HFF-Myc (cell line): ENCODE measurements around the gene MAP3K12.
"Not testable (repeated sequence)": the region's sequence is repeated elsewhere in the genome, so short reads cannot be mapped to it uniquely, and the experiment has no call there.

Experiments used
- DNase-seq: peaks from one replicate; pipeline ENCODE4 v3.0.0-alpha.2; 2011; ENCODE audit warnings: low read depth; ENCODE audit errors: extremely low read depth
- H3K4me3 ChIP-seq: replicated peaks from 2 replicates; pipeline ENCODE4 v1.5.1; 2011; ENCODE audit warnings: low read depth, mild to moderate bottlenecking, control low read depth, low read length
- TF ChIP-seq, protein P1 (sequence below): IDR thresholded peaks from 2 replicates; pipeline ENCODE4 v1.5.1; 2012; ENCODE audit warnings: mild to moderate bottlenecking, low read depth, low read length, control low read depth; ENCODE audit errors: missing control alignments

MAP3K12 gene, protein sequence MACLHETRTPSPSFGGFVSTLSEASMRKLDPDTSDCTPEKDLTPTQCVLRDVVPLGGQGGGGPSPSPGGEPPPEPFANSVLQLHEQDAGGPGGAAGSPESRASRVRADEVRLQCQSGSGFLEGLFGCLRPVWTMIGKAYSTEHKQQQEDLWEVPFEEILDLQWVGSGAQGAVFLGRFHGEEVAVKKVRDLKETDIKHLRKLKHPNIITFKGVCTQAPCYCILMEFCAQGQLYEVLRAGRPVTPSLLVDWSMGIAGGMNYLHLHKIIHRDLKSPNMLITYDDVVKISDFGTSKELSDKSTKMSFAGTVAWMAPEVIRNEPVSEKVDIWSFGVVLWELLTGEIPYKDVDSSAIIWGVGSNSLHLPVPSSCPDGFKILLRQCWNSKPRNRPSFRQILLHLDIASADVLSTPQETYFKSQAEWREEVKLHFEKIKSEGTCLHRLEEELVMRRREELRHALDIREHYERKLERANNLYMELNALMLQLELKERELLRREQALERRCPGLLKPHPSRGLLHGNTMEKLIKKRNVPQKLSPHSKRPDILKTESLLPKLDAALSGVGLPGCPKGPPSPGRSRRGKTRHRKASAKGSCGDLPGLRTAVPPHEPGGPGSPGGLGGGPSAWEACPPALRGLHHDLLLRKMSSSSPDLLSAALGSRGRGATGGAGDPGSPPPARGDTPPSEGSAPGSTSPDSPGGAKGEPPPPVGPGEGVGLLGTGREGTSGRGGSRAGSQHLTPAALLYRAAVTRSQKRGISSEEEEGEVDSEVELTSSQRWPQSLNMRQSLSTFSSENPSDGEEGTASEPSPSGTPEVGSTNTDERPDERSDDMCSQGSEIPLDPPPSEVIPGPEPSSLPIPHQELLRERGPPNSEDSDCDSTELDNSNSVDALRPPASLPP

DNA sequence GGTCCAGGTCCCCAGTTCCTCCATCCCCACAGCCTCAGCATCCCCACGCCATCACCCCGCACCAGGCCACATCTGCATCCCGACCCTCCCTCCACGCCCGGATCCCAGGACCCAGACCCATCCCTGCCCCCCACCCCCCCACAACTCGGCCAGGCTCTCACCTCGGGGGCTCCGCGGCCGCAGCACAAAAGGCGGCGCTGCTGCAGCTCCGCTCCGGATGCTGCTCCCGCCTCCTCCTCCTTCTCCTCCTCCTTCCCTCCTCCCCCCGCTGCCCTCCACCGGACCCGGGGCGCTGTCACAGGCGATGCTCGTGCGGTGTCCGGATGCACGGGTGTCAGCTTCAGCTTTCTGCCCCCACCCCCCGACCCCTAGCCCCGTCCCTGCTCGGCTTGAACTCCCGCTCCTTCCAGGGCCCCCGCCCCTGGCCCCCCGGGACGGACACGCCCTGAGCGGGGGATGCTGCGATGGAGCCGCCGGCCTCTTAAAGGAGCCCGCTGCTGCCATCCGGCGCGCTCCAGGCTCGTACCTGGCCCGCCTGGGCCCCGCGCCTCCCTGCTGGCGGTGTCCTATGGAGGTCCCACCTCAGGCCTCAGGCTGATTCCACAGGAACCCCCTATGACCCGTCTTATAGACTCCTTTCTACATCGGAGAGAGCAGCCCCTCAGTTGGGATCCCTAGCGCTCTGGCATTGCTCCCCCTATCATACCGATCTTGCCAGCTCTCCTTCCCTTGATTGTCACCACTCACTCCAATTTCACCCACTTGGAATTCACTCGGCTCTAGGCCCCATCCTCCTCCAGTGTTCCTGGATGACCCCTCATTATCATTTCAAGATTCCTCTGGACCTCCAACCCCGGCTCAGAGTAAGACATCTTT, at the start of gene MAP3K12:
MAP3K12 (minus strand) TSS at position 193 of the 876 bp plus-strand sequence. CDS start 12,067 bp downstream, outside the sequence.
- TF ChIP-seq, protein P1, sequence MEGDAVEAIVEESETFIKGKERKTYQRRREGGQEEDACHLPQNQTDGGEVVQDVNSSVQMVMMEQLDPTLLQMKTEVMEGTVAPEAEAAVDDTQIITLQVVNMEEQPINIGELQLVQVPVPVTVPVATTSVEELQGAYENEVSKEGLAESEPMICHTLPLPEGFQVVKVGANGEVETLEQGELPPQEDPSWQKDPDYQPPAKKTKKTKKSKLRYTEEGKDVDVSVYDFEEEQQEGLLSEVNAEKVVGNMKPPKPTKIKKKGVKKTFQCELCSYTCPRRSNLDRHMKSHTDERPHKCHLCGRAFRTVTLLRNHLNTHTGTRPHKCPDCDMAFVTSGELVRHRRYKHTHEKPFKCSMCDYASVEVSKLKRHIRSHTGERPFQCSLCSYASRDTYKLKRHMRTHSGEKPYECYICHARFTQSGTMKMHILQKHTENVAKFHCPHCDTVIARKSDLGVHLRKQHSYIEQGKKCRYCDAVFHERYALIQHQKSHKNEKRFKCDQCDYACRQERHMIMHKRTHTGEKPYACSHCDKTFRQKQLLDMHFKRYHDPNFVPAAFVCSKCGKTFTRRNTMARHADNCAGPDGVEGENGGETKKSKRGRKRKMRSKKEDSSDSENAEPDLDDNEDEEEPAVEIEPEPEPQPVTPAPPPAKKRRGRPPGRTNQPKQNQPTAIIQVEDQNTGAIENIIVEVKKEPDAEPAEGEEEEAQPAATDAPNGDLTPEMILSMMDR: no peak
- H3K4me3 ChIP-seq: peak within 1 kb of the TSS; percentile 64
- DNase-seq: no peak

DNA sequence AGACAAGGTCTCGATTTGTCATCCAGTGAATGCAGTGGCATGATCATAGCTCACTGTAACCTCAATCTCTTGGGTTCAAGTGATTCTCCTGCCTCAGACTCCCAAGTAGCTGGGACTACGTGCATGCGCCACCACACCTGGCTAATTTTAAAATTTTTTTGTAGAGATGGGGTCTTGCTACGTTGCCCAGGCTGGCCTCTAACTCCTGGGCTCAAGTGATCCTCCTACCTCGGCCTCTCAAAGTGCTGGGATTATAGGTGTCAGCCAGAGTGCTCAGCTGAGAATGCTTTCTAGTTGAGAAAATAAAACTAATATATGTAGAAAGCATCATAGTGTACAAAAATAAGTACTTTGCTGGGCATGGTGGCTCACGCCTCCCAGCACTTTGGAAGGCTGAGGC, 49.1 kb upstream of the MAP3K12 start:
- DNase-seq, H3K4me3 ChIP-seq: not testable (repeated sequence)

DNA sequence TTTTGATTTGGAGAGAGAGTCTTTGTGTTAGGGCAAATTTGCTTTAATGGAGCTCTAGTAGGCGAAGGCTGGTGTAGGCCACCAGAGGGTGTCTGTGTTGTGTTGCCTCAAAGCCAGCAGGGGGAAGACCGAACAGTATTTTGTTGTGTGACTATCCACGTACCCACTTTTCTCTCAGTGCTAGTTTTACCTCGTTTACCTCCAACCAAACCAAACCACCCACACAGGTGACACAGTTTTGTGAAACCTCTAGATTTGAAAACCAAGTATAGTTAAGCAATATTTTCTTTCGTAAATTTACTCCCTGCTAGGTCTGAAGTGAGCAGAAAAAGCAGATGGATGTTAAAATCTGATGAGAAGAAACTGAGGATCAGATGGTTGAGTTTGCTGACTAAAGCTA, 44.3 kb upstream of the MAP3K12 start:
- TF ChIP-seq, protein P1: peak; percentile 88
- DNase-seq: no peak
- H3K4me3 ChIP-seq: no peak overlapping the region

DNA sequence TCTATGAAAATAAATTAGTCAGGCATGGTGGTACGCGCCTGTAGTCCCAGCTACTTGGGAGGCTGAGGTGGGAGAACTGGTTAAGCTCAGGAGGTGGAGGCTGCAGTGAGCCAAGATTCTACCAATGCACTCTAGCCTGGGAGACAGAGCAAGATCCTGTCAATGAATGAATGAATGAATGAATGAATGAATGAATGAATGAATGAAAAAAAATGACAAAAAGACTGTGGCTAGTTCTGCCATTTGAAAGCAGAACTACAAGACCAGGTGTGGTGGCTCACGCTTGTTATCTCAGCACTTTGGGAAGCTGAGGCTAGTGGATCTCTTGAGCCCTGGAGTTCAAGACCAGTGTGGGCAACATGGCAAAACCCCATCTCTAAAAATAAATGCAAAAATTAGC, 40.3 kb upstream of the MAP3K12 start:
- TF ChIP-seq, protein P1: no peak
- H3K4me3 ChIP-seq: no peak overlapping the region
- no peak for DNase-seq

DNA sequence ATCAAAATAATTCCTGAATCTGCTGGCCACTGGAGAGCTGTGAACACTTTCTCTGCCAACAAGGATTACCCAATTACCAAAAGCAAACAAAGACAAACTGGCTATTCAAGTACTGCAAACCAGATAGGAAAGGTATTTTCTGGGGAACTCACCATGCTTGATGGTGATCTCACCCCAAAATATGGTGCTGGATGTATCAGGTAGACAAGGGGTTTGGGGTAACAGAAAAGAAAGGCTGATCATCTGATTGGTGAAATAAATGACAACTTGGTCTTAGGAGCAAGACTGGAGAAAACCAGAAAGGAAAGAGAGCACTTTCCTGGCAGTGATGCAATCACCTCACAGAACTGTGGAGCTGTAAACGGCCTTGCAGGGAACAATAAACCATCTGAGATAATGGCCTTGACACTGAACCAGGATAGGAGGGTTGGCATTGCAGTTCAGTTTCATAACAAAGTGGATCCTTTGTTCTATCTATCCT, 39.0 kb upstream of the MAP3K12 start:
- no peak for DNase-seq
- H3K4me3 ChIP-seq: no peak overlapping the region
- TF ChIP-seq, protein P1: no peak

DNA sequence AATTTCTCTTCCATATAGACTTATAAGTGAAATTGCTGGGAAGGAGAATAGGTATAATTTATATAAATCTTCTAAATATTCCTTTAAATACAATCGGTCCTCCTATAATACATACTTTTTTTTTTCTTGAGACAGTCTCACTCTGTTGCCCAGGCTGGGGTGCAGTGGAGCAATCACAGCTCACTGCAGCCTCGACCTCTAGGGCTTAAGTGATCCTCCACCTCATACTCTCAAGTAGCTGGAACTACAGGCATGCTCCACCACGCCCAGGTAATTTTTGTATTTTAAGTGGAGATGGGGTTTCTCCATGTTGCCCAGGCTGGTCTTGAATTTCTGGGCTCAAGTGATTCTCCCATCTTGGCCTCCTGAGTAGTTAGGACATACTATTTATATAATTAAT, 37.7 kb upstream of the MAP3K12 start:
- no peak overlapping the region for H3K4me3 ChIP-seq
- TF ChIP-seq, protein P1: no peak
- DNase-seq: no peak
